GM10248 (cell line): ENCODE data around the gene NR2C2.

ENCODE experiments used
- CTCF ChIA-PET: fragments of 300-600 bp; sonication (Branson Sonifier 250); formaldehyde crosslinking; extraction: SDS; loops from one replicate; lab custom pipeline; 2021; ENCODE audit warnings: antibody characterized with exemption; lab: Yijun Ruan, JAX
- POLR2A ChIA-PET: fragments of 350-650 bp; sonication (Branson Sonifier 250); formaldehyde crosslinking; extraction: SDS; loops from one replicate; lab custom pipeline; 2020; ENCODE audit warnings: antibody characterized with exemption; lab: Yijun Ruan, JAX
- DNase-seq: peaks from one replicate; pipeline ENCODE4 v3.0.0; 2012; ENCODE audit errors: extremely low spot score
- TF ChIP-seq, protein P1 (sequence below): IDR thresholded peaks from 2 replicates; pipeline ENCODE4 v1.5.1; 2012; ENCODE audit warnings: mild to moderate bottlenecking, low read depth; ENCODE audit errors: extremely low read depth, missing control alignments, control extremely low read depth

NR2C2 gene

DNA sequence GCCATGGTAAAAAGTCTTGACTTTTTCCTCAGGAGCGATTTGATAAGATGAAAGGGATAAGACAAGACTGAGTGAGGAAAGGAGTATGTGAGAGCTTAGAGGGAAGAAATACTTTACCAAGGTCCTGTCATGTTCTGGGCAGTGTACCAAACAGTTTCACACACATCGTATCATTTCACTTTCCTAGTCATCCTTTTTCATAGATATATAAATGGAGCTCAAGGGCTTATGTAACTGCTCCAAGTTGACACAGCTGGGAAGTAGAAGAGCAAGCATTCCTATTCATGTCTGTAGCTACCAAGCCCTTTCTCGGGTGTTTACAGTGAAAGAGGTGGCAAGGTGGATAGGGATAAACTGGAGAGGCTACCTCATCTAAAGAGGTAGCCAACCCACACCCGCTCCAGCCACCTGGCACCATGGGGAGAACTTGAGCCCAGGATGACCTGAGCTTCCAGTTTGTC, 60.3 kb downstream of the NR2C2 start:
- TF ChIP-seq, protein P1, sequence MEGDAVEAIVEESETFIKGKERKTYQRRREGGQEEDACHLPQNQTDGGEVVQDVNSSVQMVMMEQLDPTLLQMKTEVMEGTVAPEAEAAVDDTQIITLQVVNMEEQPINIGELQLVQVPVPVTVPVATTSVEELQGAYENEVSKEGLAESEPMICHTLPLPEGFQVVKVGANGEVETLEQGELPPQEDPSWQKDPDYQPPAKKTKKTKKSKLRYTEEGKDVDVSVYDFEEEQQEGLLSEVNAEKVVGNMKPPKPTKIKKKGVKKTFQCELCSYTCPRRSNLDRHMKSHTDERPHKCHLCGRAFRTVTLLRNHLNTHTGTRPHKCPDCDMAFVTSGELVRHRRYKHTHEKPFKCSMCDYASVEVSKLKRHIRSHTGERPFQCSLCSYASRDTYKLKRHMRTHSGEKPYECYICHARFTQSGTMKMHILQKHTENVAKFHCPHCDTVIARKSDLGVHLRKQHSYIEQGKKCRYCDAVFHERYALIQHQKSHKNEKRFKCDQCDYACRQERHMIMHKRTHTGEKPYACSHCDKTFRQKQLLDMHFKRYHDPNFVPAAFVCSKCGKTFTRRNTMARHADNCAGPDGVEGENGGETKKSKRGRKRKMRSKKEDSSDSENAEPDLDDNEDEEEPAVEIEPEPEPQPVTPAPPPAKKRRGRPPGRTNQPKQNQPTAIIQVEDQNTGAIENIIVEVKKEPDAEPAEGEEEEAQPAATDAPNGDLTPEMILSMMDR: no peak
- ChIA-PET CTCF (interaction anchor here (1.6 kb wide), 1 partner anchor 18 kb away, joined by 3 read pairs; no protein-coding TSS in a partner anchor), POLR2A (no interaction called here)
- DNase-seq: no peak

DNA sequence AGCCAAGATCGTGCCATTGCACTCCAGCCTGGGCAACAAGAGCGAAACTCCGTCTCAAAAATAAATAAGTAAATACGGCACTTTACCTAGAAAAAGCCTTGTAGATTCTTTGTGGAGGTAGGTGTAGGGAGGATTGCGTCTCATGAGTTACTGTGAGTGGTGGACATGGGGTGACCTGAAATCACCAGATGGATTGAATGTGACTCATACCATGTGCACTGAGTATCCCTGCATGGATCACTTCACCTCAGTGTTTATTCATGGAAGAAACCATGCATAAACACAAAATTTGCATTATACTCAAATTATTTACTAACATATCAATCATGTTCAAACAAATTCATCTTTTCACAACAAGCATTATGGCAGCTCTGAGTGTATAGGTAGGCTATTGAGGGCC, 61.8 kb downstream of the NR2C2 start:
- DNase-seq: no peak
- CTCF ChIA-PET: interaction anchor here (1.5 kb wide), 1 partner anchor 12 kb away, joined by 4 read pairs; no protein-coding TSS in a partner anchor
- POLR2A ChIA-PET: no interaction called here
- TF ChIP-seq, protein P1: no peak

DNA sequence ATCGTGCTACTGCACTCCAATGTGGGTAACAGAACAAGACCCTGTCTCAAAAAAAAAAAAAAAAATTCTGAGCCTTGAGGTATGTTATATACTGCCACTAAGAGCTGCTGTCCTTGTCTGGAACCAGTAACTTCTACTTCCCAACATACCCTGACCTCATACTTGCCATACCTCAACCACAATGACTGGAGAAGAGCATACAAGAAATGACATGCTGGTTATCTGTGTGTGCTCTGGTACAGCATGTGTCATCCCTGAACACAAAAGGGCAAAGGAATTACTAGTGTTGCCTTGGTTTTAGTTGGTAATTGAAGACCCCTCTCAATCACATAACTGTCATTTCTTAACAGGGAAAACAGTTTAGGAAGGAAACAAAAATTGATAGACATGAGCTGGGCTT, 63.3 kb downstream of the NR2C2 start:
- POLR2A ChIA-PET: no interaction called here

DNA sequence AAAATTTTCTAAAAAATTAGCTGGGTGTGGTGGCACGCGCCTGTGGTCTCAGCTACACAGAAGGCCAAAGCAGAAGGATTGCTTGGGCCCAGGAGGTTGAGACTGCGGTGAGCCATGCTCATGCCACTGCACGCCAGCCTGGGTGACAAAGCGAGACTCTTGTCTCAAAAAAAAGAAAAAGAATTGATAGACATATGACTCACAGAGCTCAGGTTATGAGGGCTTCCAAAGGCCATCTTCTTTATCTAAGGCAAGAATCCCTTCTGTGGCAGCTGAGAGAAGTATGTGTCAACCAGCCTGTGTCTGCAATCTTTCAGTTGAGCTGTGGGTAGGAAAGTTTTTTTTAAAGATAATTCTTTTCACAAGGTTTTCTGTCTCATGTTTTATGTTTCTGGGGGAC, 63.8 kb downstream of the NR2C2 start:
- TF ChIP-seq, protein P1: no peak
- CTCF ChIA-PET: interaction anchor here (0.9 to 1.7 kb wide), 4 partner anchors 10 to 85 kb away, joined by 3 to 11 read pairs (median 3); no protein-coding TSS in a partner anchor

More for the DNA sequence above, 63.3 kb downstream of the NR2C2 start:
- TF ChIP-seq, protein P1: no peak
- CTCF ChIA-PET: interaction anchor here (0.9 to 1.7 kb wide), 4 partner anchors 11 to 41 kb away, joined by 3 to 11 read pairs (median 3); no protein-coding TSS in a partner anchor
- DNase-seq: no peak

DNA sequence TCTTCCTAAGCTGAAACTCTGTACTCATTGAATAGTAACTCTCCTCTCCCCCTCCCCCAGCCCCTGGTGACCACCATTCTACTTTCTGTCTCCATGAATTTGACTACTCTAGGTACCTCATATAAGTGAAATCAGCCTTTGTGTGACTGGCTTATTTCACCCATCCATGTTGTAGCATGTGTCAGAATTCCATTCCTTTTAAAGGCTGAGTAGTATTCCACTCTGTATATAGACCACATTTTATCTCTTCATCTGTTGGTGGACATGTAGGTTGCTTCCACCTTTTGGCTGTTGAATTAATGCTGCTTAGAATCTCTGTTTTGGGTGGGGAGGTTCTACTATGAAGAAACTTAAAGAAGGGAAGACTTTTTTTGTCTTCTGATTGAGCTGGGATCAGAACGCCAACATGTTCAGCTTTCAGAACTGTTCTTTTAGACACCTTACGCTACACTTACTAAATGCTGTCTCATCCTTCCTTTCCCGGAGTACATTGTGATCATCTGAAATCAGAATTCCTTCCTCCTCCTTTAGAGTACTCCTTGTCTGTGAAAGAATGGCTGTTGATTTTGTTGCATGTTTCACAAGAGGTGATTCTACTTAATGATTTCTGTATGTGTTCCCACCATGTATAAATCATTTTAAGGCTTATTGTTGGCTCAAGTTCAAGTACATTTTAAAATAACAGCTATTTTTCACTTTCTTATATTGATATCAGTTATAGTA, 67.4 kb downstream of the NR2C2 start:
- ChIA-PET POLR2A (no interaction called here), CTCF (interaction anchor here (0.9 to 2.0 kb wide), 3 partner anchors 16 to 93 kb away, joined by 3 to 10 read pairs (median 4); no protein-coding TSS in a partner anchor)
- TF ChIP-seq, protein P1: no peak
- DNase-seq: no peak

More for the DNA sequence above, 63.8 kb downstream of the NR2C2 start:
- no peak for DNase-seq
- POLR2A ChIA-PET: no interaction called here

DNA sequence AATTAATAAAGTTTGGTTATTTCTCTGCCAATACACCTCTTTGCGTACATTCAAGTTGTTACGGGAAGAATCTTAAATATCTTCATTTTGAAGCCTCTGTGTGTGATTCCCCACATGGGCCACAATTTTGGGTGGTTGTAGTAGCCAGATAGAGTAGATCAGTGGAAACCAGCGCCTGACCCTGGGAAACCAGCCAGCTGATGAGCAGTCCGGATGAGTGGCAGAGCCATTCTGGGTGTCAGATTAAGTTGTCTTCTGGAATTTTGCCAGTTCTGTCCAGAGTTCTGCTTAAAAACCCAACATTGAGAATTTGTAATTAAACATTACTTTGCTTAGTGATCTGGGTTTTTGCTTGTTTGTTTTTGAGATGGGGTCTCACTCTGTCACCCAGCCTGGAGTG, 68.1 kb downstream of the NR2C2 start:
- DNase-seq: no peak
- ChIA-PET CTCF (interaction anchor here (2.0 kb wide), 1 partner anchor 15 kb away, joined by 10 read pairs; no protein-coding TSS in a partner anchor), POLR2A (no interaction called here)
- TF ChIP-seq, protein P1: no peak
